MM.1S (cell line): ENCODE measurements around the gene GPX4.

Experiments used
- CTCF ChIP-seq: fragments of 300-600 bp; sonication (generic); IDR thresholded peaks from 2 replicates; pipeline ENCODE4 v1.5.1; 2016; ENCODE audit warnings: antibody characterized with exemption, low read length, mixed read lengths
- EZH2 ChIP-seq: fragments of 300-600 bp; sonication (generic); optimal IDR thresholded peaks from 2 replicates; pipeline ENCODE3; 2017; ENCODE audit warnings: low read depth, mild to moderate bottlenecking, antibody characterized with exemption, low read length, mixed read lengths

- TF ChIP-seq EZH2 (no peak), CTCF (no peak)
These were observed 12.0 kb downstream of the GPX4 start for GRCh38 chr19:1115646-1116420.
